Measurements from ENCODE around the gene PRICKLE2.

The PRICKLE2 gene

GRCh38 chr3:64163019-64163754 is 62.1 kb downstream of the PRICKLE2 start:
- in situ Hi-C loops (cut with HindIII; ENCODE audit: low sequenced_read_pairs) = loop anchor here (5.0 kb wide), 1 partner anchor 59 kb away; no protein-coding TSS in a partner anchor

DNA sequence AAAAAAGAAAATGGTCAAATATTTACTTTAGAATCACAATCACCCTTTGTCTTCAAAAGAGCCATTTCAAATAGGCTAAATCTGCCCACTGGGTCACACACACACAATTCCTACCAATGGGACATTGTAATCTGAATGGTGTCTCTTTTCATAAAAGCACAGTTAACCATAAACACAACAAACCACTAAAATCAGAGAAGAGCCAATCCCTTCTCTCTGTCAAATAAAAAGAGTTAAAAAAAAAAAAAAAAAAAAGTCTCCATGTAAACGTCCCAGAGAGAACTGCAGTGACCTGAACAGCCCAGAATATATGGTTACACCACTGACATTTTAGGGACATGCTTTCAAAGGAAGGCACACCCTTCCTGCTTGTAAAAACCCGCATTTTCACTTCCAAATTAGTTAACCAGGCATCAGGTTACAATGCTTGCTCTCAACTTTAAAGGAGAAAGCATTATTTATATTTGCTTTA is 63.7 kb downstream of the PRICKLE2 start:
- in situ Hi-C loops (cut with HindIII; ENCODE audit: low sequenced_read_pairs) = loop anchor here (5.0 kb wide), 1 partner anchor 61 kb away; no protein-coding TSS in a partner anchor

GRCh38 chr3:64160000-64160695 is 65.1 kb downstream of the PRICKLE2 start:
- in situ Hi-C loops (cut with HindIII; ENCODE audit: low sequenced_read_pairs) = loop anchor here (5.0 kb wide), 1 partner anchor 62 kb away; no protein-coding TSS in a partner anchor

- in situ Hi-C loops (cut with HindIII; ENCODE audit: low sequenced_read_pairs) = no loop called here
These were observed 66.9 kb downstream of the PRICKLE2 start for GRCh38 chr3:64158334-64158733.

DNA sequence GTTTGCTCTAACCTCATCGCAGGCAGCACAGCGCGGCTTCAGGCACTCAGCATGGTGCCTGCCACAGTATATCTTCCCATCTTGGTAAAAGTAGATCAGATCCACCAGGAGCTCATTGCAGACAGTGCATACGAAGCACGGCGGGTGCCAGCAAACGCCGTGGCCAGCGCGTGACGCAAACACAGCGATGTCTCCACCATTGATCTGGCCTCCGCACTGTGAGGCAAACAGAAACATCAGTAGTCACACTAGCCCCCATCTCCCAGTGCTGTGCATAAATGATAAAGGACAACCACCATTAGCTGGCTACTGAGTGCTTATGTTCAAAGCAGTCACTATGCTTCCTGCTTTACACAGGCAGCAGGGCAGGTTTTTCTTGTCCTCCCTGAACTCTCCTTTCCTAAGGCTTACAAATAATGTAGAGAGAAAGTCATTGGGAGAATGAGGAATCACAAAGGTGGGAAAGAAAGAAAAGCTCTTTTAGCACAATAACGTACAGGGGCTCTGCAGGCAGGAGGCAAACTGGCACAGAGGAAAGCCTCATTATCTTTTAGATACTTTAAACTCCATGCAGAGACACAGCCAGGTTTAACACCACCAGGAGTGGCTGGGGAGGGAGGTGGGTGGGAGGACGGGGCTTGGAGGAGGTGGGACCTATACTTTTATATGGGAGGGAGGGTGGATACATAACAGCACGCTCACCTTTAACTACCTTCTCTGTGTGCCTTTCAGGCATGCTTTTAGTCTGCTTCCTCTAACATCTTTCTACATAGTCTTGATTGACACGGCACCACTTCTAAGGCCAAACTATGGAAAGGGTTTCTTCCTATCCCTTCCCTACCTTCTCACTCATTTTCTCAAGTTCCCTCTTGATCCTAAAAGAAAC is 67.9 kb downstream of the PRICKLE2 start:
- in situ Hi-C loops (cut with HindIII; ENCODE audit: low sequenced_read_pairs) = no loop called here

DNA sequence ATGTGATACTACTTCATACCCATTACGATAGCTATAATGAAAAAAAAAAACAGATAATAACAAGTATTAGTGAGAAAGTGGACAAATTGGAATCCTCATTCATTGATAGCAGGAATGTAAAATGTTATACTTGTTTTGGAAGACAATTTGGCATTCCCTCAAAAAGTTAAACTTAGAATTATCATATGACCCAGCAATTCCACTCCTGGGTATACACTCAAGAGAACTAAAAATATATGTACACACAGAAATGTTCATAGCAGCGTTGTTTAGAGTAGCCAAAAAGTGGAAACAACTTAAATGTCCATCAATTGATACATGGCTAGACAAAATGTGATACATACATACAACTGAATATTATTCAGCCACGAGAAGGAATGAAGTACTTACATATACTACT is 69.9 kb downstream of the PRICKLE2 start:
- in situ Hi-C loops (cut with HindIII; ENCODE audit: low sequenced_read_pairs) = no loop called here

- in situ Hi-C loops (cut with HindIII; ENCODE audit: low sequenced_read_pairs) = no loop called here
These were observed 72.4 kb downstream of the PRICKLE2 start for GRCh38 chr3:64152676-64153466.

- in situ Hi-C loops (cut with HindIII; ENCODE audit: low sequenced_read_pairs) = no loop called here
These were observed 73.2 kb downstream of the PRICKLE2 start for GRCh38 chr3:64152086-64152485.

DNA sequence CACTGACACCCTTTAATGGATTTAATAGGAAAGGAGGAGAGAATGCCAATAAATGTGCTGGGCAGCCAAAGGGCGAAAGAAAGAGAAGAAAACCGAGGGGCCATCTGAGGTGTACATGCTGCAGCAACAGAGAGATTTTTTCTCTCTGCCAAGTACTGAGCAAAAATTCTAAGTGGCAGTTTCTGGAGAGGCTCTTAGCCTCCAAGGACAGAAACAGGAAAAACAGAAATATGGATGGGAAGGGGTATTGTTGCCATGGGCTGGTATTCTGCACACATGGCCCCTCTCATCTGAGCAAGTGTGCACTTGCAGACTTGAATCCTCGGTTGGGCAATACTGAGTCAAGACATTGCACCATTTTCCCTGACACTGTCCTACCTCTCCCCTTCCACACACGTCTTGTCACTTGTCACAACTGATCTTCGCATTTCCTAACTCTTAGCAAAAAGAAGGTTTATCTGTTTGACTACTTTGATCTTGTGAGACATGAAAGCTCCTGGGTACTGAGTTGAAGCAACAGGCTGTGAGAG is 73.9 kb downstream of the PRICKLE2 start:
- in situ Hi-C loops (cut with HindIII; ENCODE audit: low sequenced_read_pairs) = no loop called here

- in situ Hi-C loops (cut with HindIII; ENCODE audit: low sequenced_read_pairs) = no loop called here
These were observed 74.6 kb downstream of the PRICKLE2 start for GRCh38 chr3:64150623-64151207.

DNA sequence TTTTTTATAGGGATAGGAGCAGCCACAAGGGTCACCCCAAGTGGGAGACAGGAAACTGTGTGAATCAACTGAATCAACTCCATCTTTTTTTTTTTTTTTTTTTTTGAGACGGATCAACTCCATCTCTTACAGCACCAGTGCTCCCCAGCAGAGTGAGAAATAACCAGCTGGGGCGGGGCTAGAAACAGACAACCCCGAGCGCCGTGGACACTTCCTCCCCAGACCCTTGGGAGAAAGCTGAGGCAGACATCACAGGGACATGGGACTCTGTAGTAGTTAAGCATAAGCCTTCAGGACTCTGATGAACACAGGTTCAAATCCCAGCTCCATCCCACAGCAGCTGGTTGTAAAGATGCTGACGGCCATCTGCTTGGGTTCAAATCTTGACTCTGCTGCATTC is 75.4 kb downstream of the PRICKLE2 start:
- in situ Hi-C loops (cut with HindIII; ENCODE audit: low sequenced_read_pairs) = no loop called here

GRCh38 chr3:64148955-64149653 is 76.2 kb downstream of the PRICKLE2 start:
- in situ Hi-C loops (cut with HindIII; ENCODE audit: low sequenced_read_pairs) = no loop called here

DNA sequence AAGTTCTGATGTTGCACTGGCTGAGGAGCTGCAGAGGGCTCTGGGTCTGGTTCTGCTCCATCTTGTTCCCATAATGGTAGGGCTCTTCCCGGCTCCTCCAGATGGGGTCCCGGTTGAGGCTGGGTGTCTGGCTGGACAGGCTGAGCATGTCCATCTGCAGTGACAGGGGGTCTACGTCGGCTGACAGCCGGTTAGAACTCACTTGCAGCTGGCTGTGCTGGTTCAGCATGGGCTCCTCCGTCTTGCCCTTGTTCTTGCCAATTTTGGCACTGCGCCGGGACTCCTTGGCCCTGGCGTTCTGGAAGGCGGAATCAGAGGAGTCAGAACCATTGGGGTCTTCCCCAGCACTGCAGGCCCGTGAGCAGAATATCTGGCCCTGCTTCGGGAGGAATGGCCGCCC is 78.1 kb downstream of the PRICKLE2 start:
- in situ Hi-C loops (cut with HindIII; ENCODE audit: low sequenced_read_pairs) = no loop called here

GRCh38 chr3:64145438-64145837 is 79.8 kb downstream of the PRICKLE2 start:
- in situ Hi-C loops (cut with HindIII; ENCODE audit: low sequenced_read_pairs) = no loop called here

DNA sequence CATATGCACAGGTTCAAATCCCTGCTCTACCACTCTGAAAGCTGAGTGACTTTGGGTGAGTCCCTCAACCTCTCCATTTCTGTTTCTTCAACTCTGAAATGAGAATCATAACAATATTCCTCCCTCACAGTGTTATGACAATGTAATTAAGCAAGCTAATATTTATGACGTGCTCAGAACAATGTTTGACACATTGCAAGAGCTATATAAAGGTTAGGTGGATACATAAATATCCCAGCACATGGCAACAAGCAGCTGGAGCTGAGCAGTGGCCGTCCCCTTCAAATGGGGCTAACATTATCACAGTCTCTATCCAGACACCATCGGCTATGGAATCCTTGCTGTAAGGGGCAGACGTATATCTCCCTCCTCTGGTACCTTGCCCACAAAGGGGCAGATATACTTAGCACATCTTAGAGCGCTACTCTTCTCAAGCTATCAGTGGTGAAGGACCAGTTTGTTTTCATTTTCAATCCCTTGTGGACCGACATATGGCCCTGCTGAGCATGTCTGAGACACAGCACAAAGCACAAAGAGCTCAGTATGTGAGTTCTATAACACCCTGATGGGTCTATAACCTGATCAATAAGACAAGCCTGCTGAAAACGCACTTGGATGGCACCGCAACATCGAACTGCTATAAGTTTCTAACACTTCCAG is 80.9 kb downstream of the PRICKLE2 start:
- in situ Hi-C loops (cut with HindIII; ENCODE audit: low sequenced_read_pairs) = no loop called here

GRCh38 chr3:64143409-64144130 is 81.7 kb downstream of the PRICKLE2 start:
- in situ Hi-C loops (cut with HindIII; ENCODE audit: low sequenced_read_pairs) = no loop called here

DNA sequence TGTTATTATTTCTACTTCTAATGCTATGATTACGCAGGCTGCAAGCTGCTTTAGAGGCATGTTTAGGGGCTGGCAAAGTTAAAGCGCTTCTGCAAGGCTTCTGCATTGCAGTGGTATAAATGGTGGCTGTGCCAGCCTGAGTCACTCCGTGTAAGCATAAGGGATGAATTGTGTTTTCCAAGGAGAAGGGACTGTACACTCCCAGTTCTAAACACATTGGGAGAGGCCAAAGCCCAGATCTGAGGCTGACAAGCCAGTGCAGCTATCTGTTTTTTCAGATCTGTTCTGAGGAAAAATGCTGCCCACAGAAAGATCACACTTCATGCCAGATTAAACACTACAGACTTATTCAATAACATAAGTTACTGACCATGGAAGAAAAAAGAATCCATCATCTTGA is 83.8 kb downstream of the PRICKLE2 start:
- in situ Hi-C loops (cut with HindIII; ENCODE audit: low sequenced_read_pairs) = no loop called here

DNA sequence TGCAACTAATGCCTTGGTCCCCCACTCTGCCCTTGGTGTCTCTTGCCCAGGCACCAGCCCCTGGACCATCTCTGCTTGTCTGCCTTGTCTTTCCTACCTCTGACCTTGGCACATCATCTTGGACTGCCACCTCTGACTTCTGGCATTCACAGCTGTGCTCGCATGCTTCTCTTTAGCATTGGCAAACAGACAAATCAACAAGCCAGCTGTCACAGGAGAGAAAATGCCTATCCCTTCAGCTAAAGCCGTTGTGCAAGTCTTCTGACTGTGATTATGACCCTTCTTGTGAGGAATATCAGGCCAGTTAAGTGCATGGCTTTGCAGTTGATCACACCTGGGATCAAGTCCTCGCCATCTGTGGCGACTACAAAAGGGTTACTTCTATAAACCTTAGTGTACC is 84.6 kb downstream of the PRICKLE2 start:
- in situ Hi-C loops (cut with HindIII; ENCODE audit: low sequenced_read_pairs) = no loop called here
